D721Med (cell line): Measurements from ENCODE around the gene MME.

Source experiments
- DNase-seq: peaks from one replicate; pipeline ENCODE4 v3.0.0; 2011; ENCODE audit warnings: low spot score; ENCODE audit not compliant: insufficient read length
- FAIRE-seq: peaks from 2 replicates; lab custom pipeline; 2011; peaks lifted over from hg19 to GRCh38; lab: Jason Lieb, UNC
- TF ChIP-seq, protein P1 (sequence below): IDR thresholded peaks from 2 replicates; pipeline ENCODE4 v1.5.1; 2012; ENCODE audit warnings: mild to moderate bottlenecking, control low read depth; ENCODE audit not compliant: insufficient read depth; ENCODE audit errors: missing control alignments

MME gene

DNA sequence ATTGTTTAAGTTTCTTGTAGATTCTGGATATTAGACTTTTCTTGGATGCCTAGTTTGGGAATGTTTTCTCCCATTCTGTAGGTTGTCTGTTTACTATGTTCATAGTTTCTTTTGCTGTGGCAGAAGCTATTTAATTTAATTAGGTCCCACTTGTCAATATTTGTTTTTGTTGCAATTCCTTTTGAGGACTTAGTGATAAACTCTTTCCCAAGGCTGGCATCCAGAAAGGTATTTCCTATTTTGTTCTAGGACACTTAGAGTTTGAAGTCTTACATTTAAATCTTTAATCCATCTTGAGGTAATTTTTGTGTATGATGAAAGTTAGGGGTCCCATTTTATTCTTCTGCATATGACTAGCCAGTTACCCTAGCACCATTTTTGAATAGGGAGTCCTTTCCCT lies 54.9 kb downstream of the MME start:
- no peak for FAIRE-seq
- TF ChIP-seq, protein P1, sequence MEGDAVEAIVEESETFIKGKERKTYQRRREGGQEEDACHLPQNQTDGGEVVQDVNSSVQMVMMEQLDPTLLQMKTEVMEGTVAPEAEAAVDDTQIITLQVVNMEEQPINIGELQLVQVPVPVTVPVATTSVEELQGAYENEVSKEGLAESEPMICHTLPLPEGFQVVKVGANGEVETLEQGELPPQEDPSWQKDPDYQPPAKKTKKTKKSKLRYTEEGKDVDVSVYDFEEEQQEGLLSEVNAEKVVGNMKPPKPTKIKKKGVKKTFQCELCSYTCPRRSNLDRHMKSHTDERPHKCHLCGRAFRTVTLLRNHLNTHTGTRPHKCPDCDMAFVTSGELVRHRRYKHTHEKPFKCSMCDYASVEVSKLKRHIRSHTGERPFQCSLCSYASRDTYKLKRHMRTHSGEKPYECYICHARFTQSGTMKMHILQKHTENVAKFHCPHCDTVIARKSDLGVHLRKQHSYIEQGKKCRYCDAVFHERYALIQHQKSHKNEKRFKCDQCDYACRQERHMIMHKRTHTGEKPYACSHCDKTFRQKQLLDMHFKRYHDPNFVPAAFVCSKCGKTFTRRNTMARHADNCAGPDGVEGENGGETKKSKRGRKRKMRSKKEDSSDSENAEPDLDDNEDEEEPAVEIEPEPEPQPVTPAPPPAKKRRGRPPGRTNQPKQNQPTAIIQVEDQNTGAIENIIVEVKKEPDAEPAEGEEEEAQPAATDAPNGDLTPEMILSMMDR, result no peak
- no peak for DNase-seq

DNA sequence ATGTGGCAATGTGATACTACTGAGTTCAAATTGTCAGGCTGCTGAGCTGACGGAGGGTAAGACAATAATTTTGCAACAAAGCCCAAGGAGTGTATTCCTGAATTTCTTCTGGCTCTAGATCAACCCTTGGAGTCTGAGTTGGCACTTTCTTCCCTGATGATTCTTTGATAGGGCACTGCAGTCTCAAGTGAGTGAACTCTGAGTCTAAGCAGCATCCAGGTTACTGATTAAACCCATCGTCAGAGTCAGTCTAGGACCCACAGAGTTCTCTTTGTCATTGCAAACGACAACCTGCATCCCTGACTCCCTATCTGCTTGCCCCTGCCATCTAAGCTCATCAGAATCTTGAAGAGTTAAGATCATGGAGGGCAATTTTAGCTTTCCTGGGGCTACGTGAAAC lies 58.6 kb downstream of the MME start:
- FAIRE-seq (no peak), DNase-seq (no peak)
- TF ChIP-seq, protein P1, result no peak

DNA sequence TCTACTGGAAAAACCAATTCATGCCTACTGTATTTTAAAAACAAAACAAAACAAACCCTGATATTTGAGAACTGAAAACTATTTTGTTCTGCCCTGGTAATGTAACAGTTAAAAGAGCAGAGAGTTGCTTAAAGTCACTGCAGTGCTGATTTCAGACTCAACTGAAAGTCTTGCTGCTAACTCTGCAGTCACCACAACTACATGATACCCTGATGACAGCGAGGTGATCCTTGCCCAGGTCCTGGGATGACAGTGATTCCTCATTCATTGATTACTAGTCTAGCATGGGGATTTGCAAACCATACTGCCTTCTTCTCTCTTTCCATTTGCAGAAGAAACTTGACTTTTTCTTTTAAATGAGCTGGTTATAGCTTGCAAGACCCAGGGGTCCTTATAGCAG lies 67.5 kb downstream of the MME start:
- FAIRE-seq, result no peak
- TF ChIP-seq, protein P1, result no peak
- DNase-seq, result no peak

DNA sequence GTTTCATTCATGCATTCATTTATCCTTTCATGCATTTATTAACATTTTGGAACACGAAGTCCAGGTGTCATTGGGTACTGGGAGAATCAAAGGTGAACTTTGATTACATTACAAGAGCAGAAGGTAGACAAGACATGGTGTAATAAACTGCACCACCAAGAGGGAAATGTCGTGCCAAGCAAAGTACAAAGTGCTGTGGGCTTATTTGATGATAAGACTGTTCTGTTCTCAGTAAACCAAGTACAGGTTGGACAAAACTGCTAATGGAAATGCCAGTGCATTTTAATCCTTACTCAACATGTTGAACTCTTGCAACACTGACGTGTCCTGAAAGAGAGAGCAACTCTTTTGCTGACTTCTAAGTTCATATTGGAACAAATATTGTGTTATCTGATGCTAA lies 69.4 kb downstream of the MME start:
- DNase-seq, result no peak
- no peak for FAIRE-seq
- TF ChIP-seq, protein P1, result no peak

DNA sequence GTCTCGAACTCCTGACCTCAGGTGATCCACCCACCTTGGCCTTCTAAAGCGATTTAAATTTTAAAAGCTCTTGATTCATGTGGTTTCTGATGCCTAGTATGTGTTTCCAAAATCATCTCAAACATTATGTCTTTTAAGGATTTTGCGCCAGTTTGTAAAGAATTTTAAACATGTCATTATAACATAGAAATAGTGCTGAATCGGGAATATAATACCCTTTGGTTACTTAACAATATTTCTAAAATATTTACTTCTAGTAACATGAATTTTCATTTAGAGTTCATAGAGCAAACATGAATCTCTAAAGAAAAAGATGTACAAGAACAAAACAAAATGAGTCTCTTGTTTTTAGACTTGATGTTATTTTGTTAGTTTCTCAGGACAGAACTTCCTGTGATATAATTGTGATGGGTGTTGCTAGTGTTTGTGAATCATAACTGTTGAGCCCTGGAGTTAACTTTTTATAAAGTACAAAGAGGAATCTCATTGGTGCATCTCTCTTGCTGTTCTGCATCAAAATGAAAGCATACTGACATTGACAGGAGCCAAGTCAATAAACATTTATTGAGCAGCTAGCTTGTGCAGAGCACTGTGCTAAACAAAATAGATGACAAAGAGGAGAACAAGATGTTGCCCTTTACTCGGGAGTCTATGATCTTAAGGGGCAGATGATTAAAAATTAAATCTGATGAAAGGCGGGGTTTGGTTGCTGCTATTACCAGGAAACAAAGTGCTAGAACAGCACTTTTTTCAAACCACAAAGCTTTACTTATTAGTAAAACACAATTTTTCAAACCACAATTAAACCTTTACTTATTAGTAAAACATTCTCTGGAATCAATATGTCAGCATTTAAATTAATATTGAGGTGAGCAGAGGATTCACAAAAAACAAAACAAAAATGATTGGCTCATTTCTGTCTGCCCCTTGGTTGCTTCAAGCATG lies 73.4 kb downstream of the MME start:
- FAIRE-seq, result no peak
- TF ChIP-seq, protein P1, result no peak
- no peak for DNase-seq

DNA sequence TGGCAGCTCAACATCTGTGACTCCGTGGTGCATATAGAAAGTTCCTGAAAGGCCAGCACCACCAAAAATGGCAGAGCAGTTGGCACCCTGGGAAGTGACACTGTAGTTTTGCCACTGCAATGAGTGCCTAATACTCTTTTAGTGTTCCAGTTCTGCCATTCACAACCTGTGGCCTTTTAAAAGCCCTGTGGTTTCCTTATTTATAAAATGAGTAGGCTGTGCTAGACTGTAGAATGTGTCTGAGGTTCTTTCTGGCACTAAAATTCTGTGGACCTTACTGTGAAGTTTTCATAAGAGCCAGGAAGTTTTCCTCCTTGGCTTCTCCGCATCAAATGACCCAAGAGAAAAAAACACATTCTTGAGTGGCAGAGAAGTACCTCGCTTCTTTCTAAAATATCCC lies 74.1 kb downstream of the MME start:
- FAIRE-seq (no peak), DNase-seq (no peak)
- TF ChIP-seq, protein P1, result no peak
